ENCODE measurements around the gene EZH1. TPM values are rescaled to one million over a fixed set of nuclear protein-coding genes. Genes with fewer than 3 reads are reported as not detected.

EZH1 gene
- total RNA-seq, 2 donors from 2014 or later = 32.2 to 33.5 TPM

- Mint-ChIP-seq H3K4me1 (ENCODE audit: low read depth in 2 of 2) (peaks cover 12 to 16% of the 10 kb centered on the region in 2 donors), H3K4me3 (no peak overlapping the region), H3K27ac (no peak overlapping the region), H3K27me3 (peaks cover 11 to 26% of the 10 kb centered on the region in 2 donors), H3K36me3 (no peaks in the 10 kb centered on the region), H3K9me3 (no peaks in the 10 kb centered on the region)
- DNase-seq (ENCODE audit: low spot score) (no peak), ATAC-seq (no peak)
Observed at GRCh38 chr17:42653179-42654124, 91.4 kb downstream of the EZH1 start.

GRCh38 chr17:42651392-42651791 lies 93.4 kb downstream of the EZH1 start:
- H3K36me3 Mint-ChIP-seq = no peaks in the 10 kb centered on the region
- H3K4me1 Mint-ChIP-seq (ENCODE audit: low read depth in 2 of 2) = peaks cover 17 to 19% of the 10 kb centered on the region in 2 donors
- peaks cover 15 to 36% of the 10 kb centered on the region in 2 donors for H3K27me3 Mint-ChIP-seq
- no peak for DNase-seq (ENCODE audit: low spot score)
- no peak for ATAC-seq
- no peak overlapping the region for H3K4me3 Mint-ChIP-seq
- H3K27ac Mint-ChIP-seq = no peak overlapping the region
- H3K9me3 Mint-ChIP-seq = no peaks in the 10 kb centered on the region

Other genes starting within 250 kb of the EZH1 start
- gene NAGLU, start 208.8 kb downstream of the EZH1 start, total RNA-seq = 10 to 100 TPM; 18.1 to 19.3 TPM
- 1 to 10 TPM in 1 of 2 donors, under 1 TPM in 1; 0.71 to 1.6 TPM for gene HSD17B1, start 192.1 kb downstream of the EZH1 start, total RNA-seq
- gene COASY, start 182.9 kb downstream of the EZH1 start, total RNA-seq = 100 to 1,000 TPM in 1 of 2 donors, 10 to 100 TPM in 1; 83.4 to 126 TPM
- gene MLX, start 177.9 kb downstream of the EZH1 start, total RNA-seq = 10 to 100 TPM; 66.8 to 68.4 TPM
- 10 to 100 TPM; 20.7 to 41.3 TPM for gene PSMC3IP, start 167.3 kb downstream of the EZH1 start, total RNA-seq
- 10 to 100 TPM; 52.9 to 67.3 TPM for gene RETREG3, start 135.7 kb downstream of the EZH1 start, total RNA-seq
- gene TUBG1, start 135.4 kb downstream of the EZH1 start, total RNA-seq = 10 to 100 TPM; 59.1 to 99.4 TPM
- 1 to 10 TPM; 3.9 to 8.0 TPM for gene TUBG2, start 85.8 kb downstream of the EZH1 start, total RNA-seq
- gene PLEKHH3, start 68.0 kb downstream of the EZH1 start, total RNA-seq = under 1 TPM in 1 of 2 donors, not detected in 1; 0.73 TPM
- not detected for gene CCR10, start 63.2 kb downstream of the EZH1 start, total RNA-seq
- gene CNTNAP1, start 62.5 kb downstream of the EZH1 start, total RNA-seq = under 1 TPM; 0.17 to 0.39 TPM
- gene RAMP2, start 16.2 kb upstream of the EZH1 start, total RNA-seq = not detected
- gene VPS25, start 28.4 kb upstream of the EZH1 start, total RNA-seq = 10 to 100 TPM; 57.5 to 61.7 TPM
- gene WNK4, start 35.6 kb upstream of the EZH1 start, total RNA-seq = under 1 TPM; 0.10 to 0.28 TPM
- 10 to 100 TPM; 41.6 to 48.0 TPM for gene COA3, start 53.7 kb upstream of the EZH1 start, total RNA-seq
- gene CNTD1, start 53.8 kb upstream of the EZH1 start, total RNA-seq = not detected
- gene BECN1, start 79.2 kb upstream of the EZH1 start, total RNA-seq = 100 to 1,000 TPM; 106 to 134 TPM
- gene PSME3, start 88.4 kb upstream of the EZH1 start, total RNA-seq = 100 to 1,000 TPM; 152 to 251 TPM
- 1 to 10 TPM; 3.5 to 5.3 TPM for gene AOC2, start 99.5 kb upstream of the EZH1 start, total RNA-seq
- 1 to 10 TPM; 1.8 to 2.7 TPM for gene AOC3, start 106.2 kb upstream of the EZH1 start, total RNA-seq
- not detected for gene G6PC1, start 155.8 kb upstream of the EZH1 start, total RNA-seq
- gene AARSD1, start 219.4 kb upstream of the EZH1 start, total RNA-seq = 100 to 1,000 TPM in 1 of 2 donors, 10 to 100 TPM in 1; 62.4 to 102 TPM
- gene PTGES3L, start 235.0 kb upstream of the EZH1 start, total RNA-seq = 1 to 10 TPM in 1 of 2 donors, under 1 TPM in 1; 0.55 to 1.3 TPM
- 10 to 100 TPM; 17.9 to 19.0 TPM for gene RUNDC1, start 235.5 kb upstream of the EZH1 start, total RNA-seq